Right renal pelvis (tissue), 4 donors: Measurements from ENCODE around the gene TMEM179. TPM values are rescaled to one million over a fixed set of nuclear protein-coding genes. Genes with fewer than 3 reads are reported as not detected.

Experiments used
- DNase-seq, 4 donors: peaks; one replicate each; pipeline ENCODE4 v3.0.0-alpha.2; 2013; ENCODE audit warnings: low read depth in 4 of 4, low spot score in 3 of 4, missing footprints in 1 of 4
- polyA plus RNA-seq, 4 donors: library from polyadenylated mRNA; unstranded; fragments of 120-200 nt; gene quantifications; one replicate each; pipeline ENCODE4 v1.2.1, GENCODE V29; 2013; ENCODE audit not compliant: insufficient read length in 4 of 4

Gene TMEM179
- polyA plus RNA-seq, 4 donors = 0.87 to 1.6 (median 1.2) TPM

- DNase-seq = no peak
Observed at GRCh38 chr14:104559028-104559803, 45.4 kb downstream of the TMEM179 start.

DNA sequence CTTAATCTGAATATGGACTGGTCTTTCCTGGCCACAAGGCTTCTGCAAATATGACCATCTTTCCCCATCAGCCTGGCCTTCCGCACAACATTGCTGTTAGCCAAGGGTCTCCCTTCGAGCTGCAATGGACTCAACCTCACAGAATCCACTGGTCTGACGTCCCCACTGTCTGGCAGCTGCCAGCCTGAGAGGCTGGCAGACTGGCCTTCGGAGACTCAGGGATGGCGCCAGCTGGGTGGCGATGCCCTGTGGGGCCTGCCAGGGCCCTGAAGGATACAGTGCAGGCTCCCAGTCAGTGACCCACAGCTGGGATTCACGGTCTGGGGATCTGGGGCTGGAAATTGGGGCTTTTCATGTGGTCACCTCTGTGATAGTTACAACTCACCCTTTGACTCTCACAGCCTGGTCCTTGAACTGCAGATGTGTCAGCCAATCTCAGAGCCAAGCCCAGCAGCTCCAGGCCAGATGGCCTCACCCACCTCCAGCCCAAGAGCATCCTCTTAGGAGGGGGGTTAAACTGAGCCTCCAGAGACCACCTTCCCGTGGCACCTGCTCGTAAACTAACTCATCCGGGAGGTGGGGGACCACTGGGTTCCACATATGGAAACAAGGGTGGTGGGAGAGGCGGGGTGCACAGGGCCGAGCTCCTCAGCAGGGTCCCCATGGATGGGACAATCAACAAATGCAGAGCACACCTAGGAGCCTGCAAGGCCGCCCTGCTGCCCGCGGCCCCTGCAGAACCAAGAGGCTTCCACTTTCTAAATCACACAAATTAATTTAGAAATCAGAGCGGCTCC, 46.1 kb downstream of the TMEM179 start:
- no peak for DNase-seq

GRCh38 chr14:104557766-104558165, 46.8 kb downstream of the TMEM179 start:
- DNase-seq = no peak

- DNase-seq = no peak
Observed at GRCh38 chr14:104557086-104557485, 47.5 kb downstream of the TMEM179 start.

GRCh38 chr14:104556256-104557021, 48.1 kb downstream of the TMEM179 start:
- no peak for DNase-seq

- no peak for DNase-seq
Observed at GRCh38 chr14:104555430-104556255, 48.9 kb downstream of the TMEM179 start.

- DNase-seq = no peak
Observed at GRCh38 chr14:104554608-104555429, 49.8 kb downstream of the TMEM179 start.

GRCh38 chr14:104554088-104554607, 50.4 kb downstream of the TMEM179 start:
- DNase-seq = no peak

DNA sequence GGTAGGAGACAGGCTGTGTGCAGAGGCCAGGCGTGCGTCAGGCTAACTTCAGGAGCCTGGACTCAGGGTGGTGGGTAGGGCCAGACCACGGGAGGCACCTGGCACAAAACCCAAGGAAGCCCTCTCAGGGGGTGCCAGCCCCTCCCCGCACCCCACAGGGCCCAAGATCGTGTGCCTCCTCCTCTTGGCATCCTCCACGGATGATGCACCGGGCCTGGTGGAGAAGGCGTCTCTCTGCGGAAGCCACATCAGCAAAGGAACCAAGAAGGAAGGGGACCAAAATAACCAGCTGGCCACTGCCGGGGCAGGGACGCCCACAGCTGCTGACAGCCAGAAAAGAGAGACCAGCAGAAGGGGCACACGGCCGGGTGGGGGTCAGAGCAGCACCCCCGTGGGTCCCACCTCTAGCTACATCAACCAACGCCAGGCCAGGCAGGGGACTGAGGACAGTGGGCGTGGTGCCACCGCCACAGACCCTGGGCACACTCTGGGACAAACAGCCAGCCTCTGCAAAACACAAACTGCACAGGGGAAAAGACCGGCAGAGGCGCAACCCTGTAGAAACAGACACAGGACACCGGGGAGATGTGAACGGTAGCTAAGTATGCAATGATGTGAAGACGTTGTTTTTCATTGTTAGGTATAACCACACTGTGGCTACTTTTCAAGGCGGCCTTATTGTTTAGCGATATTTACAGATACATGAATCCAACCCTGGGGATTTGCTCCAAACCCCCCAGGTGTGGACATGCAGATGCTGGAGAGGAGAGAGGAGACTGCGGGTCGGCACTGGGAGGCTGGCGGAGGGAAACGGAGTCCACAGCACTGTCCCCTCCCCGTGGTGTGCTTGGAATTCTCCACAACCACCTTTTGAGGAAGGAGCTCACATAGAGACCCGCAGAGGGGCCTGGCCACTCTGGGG, 51.1 kb downstream of the TMEM179 start:
- DNase-seq = no peak

DNA sequence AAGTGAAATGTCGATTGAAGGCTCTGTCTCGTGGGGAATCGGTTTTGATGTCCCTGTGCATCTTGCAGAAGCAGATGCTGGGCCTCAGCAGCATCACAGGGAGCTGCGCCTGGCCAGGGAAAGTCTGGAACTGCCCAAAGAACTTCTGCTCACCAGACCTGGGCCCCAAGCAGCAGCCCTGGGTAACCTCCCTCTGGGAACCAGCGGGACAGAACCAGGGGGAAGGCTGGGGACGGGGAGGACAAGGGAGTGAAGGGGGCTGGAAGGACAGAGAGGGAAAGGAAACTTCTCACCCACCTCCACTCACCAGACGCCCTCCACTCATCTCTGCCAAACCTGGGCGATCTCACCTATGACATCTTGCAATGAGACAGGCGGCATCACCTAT, 51.8 kb downstream of the TMEM179 start:
- DNase-seq = no peak

GRCh38 chr14:104551851-104552737, 52.5 kb downstream of the TMEM179 start:
- DNase-seq = no peak

- DNase-seq = no peak
Observed at GRCh38 chr14:104550861-104551728, 53.5 kb downstream of the TMEM179 start.

DNA sequence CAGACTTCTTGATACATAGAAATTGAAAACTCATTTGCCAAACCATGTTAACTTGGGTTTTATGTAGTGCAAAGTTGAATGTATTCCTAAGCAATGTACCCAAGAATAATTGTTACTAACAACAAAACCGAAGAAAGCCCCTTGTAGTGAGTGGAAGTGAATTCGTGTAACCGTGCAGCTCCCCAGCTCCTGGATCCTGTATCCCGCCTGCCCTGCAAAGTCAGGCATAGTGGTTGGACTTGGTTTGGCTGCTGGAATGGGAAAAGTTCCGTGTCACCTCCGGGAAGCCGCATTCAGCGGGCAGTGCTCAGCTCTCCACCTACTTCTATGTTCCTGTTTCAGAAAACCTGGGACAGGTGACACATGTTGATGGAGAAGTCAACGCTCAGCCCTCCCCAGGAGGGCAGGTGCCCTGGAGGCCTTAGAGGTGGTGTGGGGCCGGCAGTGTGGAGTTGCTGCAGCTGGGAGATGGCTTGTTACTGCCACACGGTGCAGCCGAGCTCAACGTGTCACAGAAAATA, 54.2 kb downstream of the TMEM179 start:
- DNase-seq = no peak

GRCh38 chr14:104549536-104550339, 54.8 kb downstream of the TMEM179 start:
- no peak for DNase-seq
